Fibroblast of lung (primary cell): ENCODE measurements around the gene CDH9.

ENCODE experiments used
- EZH2 ChIP-seq: IDR thresholded peaks from 2 replicates; pipeline ENCODE4 v1.5.1; 2012; ENCODE audit warnings: low read length, control low read depth, mild to moderate bottlenecking; ENCODE audit errors: missing control alignments
- TF ChIP-seq, protein P1 (sequence below), 2 donors: IDR thresholded peaks in 1 of 2; conservative IDR thresholded peaks in 1 of 2; 1 replicate in 1 of 2; 2 replicates in 1 of 2; pipeline ENCODE4 v1.5.1; 2011 to 2012; ENCODE audit warnings: low read length in 2 of 2, control low read depth in 1 of 2, inconsistent platforms in 1 of 2, low read depth in 1 of 2, mild to moderate bottlenecking in 1 of 2

DNA sequence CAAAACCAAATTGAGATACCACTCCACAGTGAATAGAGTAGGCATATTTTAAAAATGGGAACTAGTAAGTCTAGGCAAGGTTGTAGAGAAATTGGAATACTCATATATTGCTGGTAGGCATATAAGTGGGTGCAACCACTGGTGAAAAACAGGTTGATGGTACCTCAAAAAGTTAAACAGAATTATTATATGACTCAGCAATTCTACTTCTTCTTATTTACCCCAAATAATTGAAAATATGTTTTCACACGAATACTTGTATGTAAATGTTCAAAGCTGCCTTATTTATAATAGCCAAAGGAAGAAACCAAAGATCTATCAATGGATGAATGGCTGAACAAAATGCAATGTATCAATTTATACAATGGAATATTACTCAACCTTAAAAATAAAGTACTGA lies 79.1 kb downstream of the CDH9 start:
- TF ChIP-seq, protein P1, sequence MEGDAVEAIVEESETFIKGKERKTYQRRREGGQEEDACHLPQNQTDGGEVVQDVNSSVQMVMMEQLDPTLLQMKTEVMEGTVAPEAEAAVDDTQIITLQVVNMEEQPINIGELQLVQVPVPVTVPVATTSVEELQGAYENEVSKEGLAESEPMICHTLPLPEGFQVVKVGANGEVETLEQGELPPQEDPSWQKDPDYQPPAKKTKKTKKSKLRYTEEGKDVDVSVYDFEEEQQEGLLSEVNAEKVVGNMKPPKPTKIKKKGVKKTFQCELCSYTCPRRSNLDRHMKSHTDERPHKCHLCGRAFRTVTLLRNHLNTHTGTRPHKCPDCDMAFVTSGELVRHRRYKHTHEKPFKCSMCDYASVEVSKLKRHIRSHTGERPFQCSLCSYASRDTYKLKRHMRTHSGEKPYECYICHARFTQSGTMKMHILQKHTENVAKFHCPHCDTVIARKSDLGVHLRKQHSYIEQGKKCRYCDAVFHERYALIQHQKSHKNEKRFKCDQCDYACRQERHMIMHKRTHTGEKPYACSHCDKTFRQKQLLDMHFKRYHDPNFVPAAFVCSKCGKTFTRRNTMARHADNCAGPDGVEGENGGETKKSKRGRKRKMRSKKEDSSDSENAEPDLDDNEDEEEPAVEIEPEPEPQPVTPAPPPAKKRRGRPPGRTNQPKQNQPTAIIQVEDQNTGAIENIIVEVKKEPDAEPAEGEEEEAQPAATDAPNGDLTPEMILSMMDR (conservative IDR thresholded peaks at IDR 0.05 in 1 of 2, IDR thresholded peaks at IDR 0.05 in 1 of 2; ENCODE audit: low read depth in 1 of 2, low read length in 2 of 2), result no peak
- TF ChIP-seq EZH2, result no peak
